GM12872 (cell line): ENCODE measurements around the gene CLASP2.

Experiments used
- TF ChIP-seq, protein P1 (sequence below): IDR thresholded peaks from 3 replicates; pipeline ENCODE4 v1.5.1; 2011; ENCODE audit warnings: low read depth, mild to moderate bottlenecking, low read length, moderate library complexity; ENCODE audit not compliant: insufficient read depth

Gene CLASP2

GRCh38 chr3:33717616-33717865, 513 bp downstream of the CLASP2 start:
- TF ChIP-seq, protein P1, sequence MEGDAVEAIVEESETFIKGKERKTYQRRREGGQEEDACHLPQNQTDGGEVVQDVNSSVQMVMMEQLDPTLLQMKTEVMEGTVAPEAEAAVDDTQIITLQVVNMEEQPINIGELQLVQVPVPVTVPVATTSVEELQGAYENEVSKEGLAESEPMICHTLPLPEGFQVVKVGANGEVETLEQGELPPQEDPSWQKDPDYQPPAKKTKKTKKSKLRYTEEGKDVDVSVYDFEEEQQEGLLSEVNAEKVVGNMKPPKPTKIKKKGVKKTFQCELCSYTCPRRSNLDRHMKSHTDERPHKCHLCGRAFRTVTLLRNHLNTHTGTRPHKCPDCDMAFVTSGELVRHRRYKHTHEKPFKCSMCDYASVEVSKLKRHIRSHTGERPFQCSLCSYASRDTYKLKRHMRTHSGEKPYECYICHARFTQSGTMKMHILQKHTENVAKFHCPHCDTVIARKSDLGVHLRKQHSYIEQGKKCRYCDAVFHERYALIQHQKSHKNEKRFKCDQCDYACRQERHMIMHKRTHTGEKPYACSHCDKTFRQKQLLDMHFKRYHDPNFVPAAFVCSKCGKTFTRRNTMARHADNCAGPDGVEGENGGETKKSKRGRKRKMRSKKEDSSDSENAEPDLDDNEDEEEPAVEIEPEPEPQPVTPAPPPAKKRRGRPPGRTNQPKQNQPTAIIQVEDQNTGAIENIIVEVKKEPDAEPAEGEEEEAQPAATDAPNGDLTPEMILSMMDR: no peak

- TF ChIP-seq, protein P1: no peak
Measured at GRCh38 chr3:33716227-33716626, 1.8 kb downstream of the CLASP2 start.

DNA sequence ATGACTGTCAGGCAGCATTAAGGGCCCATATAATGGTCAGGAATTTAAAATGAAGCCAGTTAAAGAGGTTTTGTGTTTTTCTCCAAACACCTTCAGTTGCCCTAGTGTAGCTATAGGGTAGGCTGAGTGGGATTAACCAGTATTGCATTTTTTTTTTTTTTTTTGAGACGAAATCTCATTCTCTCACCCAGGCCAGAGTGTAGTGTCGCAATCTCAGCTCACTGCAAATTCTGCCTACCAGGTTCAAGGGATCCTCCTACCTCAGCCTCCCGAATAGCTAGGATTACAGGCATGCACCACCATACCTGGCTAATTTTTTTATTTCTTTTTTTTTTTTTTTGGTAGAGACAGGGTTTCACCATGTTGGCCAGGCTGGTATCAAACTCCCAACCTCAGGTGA, 7.0 kb downstream of the CLASP2 start:
- TF ChIP-seq, protein P1: no peak

DNA sequence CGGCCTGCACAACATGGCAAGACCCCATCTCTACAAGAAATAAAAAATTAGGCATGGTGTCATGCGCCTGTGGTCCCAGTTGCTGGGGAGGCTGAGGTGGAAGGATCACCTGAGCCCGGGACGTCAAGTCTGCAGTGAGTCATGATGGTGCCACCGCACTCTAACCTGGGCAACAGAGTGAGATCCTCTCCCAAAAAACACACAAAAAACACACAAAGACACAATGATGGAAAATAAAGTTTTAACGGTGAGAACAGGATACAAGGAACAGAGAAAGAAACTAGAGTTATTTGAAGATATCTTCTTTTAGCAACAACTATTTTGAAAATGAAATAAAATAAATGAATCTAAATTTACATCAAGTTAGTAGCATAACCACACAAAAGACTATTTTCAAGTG, 12.0 kb downstream of the CLASP2 start:
- TF ChIP-seq, protein P1: no peak

GRCh38 chr3:33704891-33705290, 13.2 kb downstream of the CLASP2 start:
- TF ChIP-seq, protein P1: no peak

DNA sequence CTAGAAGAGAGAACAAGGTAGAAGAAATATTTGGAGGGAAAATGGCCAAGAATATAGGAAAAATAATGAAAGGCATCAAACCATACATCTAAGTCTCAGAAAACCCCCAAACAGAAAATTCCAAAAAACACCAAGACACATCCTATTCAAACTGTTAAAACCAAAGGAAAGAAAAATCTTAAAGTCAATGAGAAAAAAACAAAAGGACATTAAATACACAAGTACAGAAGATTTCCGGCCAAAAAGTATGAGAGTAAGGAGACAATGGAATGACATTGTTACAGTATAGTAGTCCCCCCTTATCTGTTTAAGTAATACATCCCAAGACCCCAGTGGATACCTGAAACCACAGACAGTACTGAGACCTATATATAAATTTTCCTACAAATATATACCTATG, 18.8 kb downstream of the CLASP2 start:
- TF ChIP-seq, protein P1: no peak

- TF ChIP-seq, protein P1: no peak
Measured at GRCh38 chr3:33694944-33695343, 23.1 kb downstream of the CLASP2 start.

DNA sequence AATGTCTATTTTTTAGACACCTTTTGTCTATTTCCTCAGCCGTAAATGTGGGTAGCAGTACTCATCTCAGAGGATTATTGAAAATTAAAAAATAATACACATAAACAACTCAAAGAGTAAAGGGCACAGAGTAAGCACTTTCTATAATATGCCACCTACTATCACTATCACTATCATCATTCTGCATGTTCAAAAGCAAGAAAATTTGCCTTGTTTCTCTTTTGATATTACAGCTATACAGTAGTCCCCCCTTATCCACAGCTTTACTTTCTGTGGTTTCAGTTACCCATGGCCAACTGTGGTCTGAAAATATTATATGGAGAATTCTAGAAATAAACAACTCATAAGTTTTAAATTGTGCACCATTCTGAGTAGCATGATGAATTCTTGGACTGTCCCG, 27.7 kb downstream of the CLASP2 start:
- TF ChIP-seq, protein P1: no peak
